Stimulated activated naive CD8-positive, alpha-beta T cell treated with anti-CD3 and anti-CD28 coated beads, Interleukin-15, Interleukin-2, amounts not matched to agents 100 ng/mL and 50 ng/mL, for 24 hours (primary cell): ENCODE measurements around the gene PGF.

ENCODE experiments used
- H3K27ac Mint-ChIP-seq: one replicate; pipeline ENCODE4 v1.8.0; 2021; ENCODE audit warnings: mild to moderate bottlenecking, mixed read lengths
- H3K27me3 Mint-ChIP-seq: one replicate; pipeline ENCODE4 v1.8.0; 2021; ENCODE audit warnings: mixed read lengths
- H3K36me3 Mint-ChIP-seq: one replicate; pipeline ENCODE4 v1.8.0; 2021; ENCODE audit warnings: low read depth, mixed read lengths
- H3K4me1 Mint-ChIP-seq: one replicate; pipeline ENCODE4 v1.8.0; 2021; ENCODE audit warnings: low read depth, mixed read lengths
- H3K4me3 Mint-ChIP-seq: one replicate; pipeline ENCODE4 v1.8.0; 2021; ENCODE audit warnings: mild to moderate bottlenecking, mixed read lengths
- H3K9me3 Mint-ChIP-seq: one replicate; pipeline ENCODE4 v1.8.0; 2021; ENCODE audit warnings: mixed read lengths

PGF gene

GRCh38 chr14:74902941-74903705, 52.3 kb downstream of the PGF start:
- Mint-ChIP-seq H3K27me3 (no peaks in the 10 kb centered on the region), H3K4me3 (no peak overlapping the region), H3K9me3 (no peaks in the 10 kb centered on the region), H3K4me1 (no peaks in the 10 kb centered on the region), H3K36me3 (peaks cover 50% of the 10 kb centered on the region), H3K27ac (peak overlapping the region; percentile 45)

- Mint-ChIP-seq H3K4me3 (no peak overlapping the region), H3K27ac (peak overlapping the region; percentile 45), H3K9me3 (no peaks in the 10 kb centered on the region), H3K4me1 (no peaks in the 10 kb centered on the region), H3K36me3 (peaks cover 80% of the 10 kb centered on the region), H3K27me3 (no peaks in the 10 kb centered on the region)
Observed at GRCh38 chr14:74898694-74899093, 56.7 kb downstream of the PGF start.

GRCh38 chr14:74898083-74898482, 57.3 kb downstream of the PGF start:
- Mint-ChIP-seq H3K36me3 (peaks cover 82% of the 10 kb centered on the region), H3K9me3 (no peaks in the 10 kb centered on the region), H3K4me1 (peaks cover 3% of the 10 kb centered on the region), H3K27ac (peak overlapping the region; percentile 15), H3K27me3 (no peaks in the 10 kb centered on the region), H3K4me3 (no peak overlapping the region)

- no peak overlapping the region for H3K4me3 Mint-ChIP-seq
- H3K27ac Mint-ChIP-seq: no peak overlapping the region
- H3K36me3 Mint-ChIP-seq: peaks cover 81% of the 10 kb centered on the region
- H3K4me1 Mint-ChIP-seq: peaks cover 6% of the 10 kb centered on the region
- H3K9me3 Mint-ChIP-seq: no peaks in the 10 kb centered on the region
- H3K27me3 Mint-ChIP-seq: no peaks in the 10 kb centered on the region
Observed at GRCh38 chr14:74897642-74898041, 57.8 kb downstream of the PGF start.

GRCh38 chr14:74896400-74896799, 59.0 kb downstream of the PGF start:
- Mint-ChIP-seq H3K4me3 (no peak overlapping the region), H3K27me3 (no peaks in the 10 kb centered on the region), H3K27ac (no peak overlapping the region), H3K4me1 (peaks cover 6% of the 10 kb centered on the region), H3K9me3 (no peaks in the 10 kb centered on the region), H3K36me3 (peaks cover 85% of the 10 kb centered on the region)

- H3K4me1 Mint-ChIP-seq: peaks cover 6% of the 10 kb centered on the region
Observed at GRCh38 chr14:74893614-74894091, 61.7 kb downstream of the PGF start.

GRCh38 chr14:74892745-74893144, 62.7 kb downstream of the PGF start:
- H3K9me3 Mint-ChIP-seq: no peaks in the 10 kb centered on the region
- H3K27ac Mint-ChIP-seq: no peak overlapping the region
- peaks cover 83% of the 10 kb centered on the region for H3K36me3 Mint-ChIP-seq
- H3K4me1 Mint-ChIP-seq: peaks cover 13% of the 10 kb centered on the region
- no peaks in the 10 kb centered on the region for H3K27me3 Mint-ChIP-seq
- H3K4me3 Mint-ChIP-seq: no peak overlapping the region

More at GRCh38 chr14:74893614-74894091, 61.7 kb downstream of the PGF start:
- Mint-ChIP-seq H3K27me3 (no peaks in the 10 kb centered on the region), H3K9me3 (no peaks in the 10 kb centered on the region), H3K4me3 (no peak overlapping the region), H3K27ac (peak overlapping the region; percentile 1), H3K36me3 (peaks cover 82% of the 10 kb centered on the region)

GRCh38 chr14:74891870-74892269, 63.5 kb downstream of the PGF start:
- Mint-ChIP-seq H3K9me3 (no peaks in the 10 kb centered on the region), H3K27me3 (no peaks in the 10 kb centered on the region), H3K4me1 (peaks cover 13% of the 10 kb centered on the region), H3K36me3 (peaks cover 76% of the 10 kb centered on the region), H3K4me3 (no peak overlapping the region), H3K27ac (no peak overlapping the region)
